Heart left ventricle (tissue), 16 donors: ENCODE measurements around the gene SMCO4. TPM values are rescaled to one million over a fixed set of nuclear protein-coding genes. Genes with fewer than 3 reads are reported as not detected.

Experiments used
- ATAC-seq, 4 donors: fragments of 200-7000 bp; cut with Tn5 transposase; one replicate each; pipeline ENCODE4 v1.9.1; 2020 to 2022; ENCODE audit warnings: moderate library complexity in 4 of 4, mild to moderate bottlenecking in 3 of 4, moderate number of reproducible peaks in 1 of 4
- DNase-seq, 5 donors: peaks; one replicate each; pipeline ENCODE4 v3.0.0-alpha.2; 2020
- H3K27ac ChIP-seq, 12 donors: fragments of 200-600 bp; sonication (generic) in 4 of 12; one replicate each; pipeline versions ENCODE4 v1.5.0 to v1.8.0; 2016 to 2022; ENCODE audit warnings: mild to moderate bottlenecking in 2 of 12
- H3K27me3 ChIP-seq, 9 donors: fragments of 200-600 bp; sonication (generic) in 2 of 9; one replicate each; pipeline versions ENCODE4 v1.5.1 to v1.8.0; 2016 to 2022; ENCODE audit warnings: mild to moderate bottlenecking in 3 of 9
- H3K36me3 ChIP-seq, 9 donors: fragments of 200-600 bp; sonication (generic) in 2 of 9; one replicate each; pipeline versions ENCODE4 v1.5.0 to v1.8.0; 2018 to 2022; ENCODE audit warnings: mild to moderate bottlenecking in 2 of 9
- H3K4me1 ChIP-seq, 12 donors: fragments of 200-600 bp; sonication (generic) in 4 of 12; one replicate each; pipeline versions ENCODE4 v1.5.0 to v1.8.0; 2016 to 2022; ENCODE audit warnings: mild to moderate bottlenecking in 3 of 12
- H3K4me3 ChIP-seq, 12 donors: fragments of 200-600 bp; sonication (generic) in 4 of 12; one replicate each; pipeline versions ENCODE4 v1.5.0 to v1.8.0; 2017 to 2022; ENCODE audit warnings: mild to moderate bottlenecking in 9 of 12, moderate library complexity in 4 of 12
- H3K9me3 ChIP-seq, 12 donors: fragments of 200-600 bp; sonication (generic) in 4 of 12; one replicate each; pipeline versions ENCODE4 v1.5.0 to v1.8.0; 2016 to 2022; ENCODE audit warnings: mild to moderate bottlenecking in 1 of 12
- POLR2A ChIP-seq, 2 donors: fragments of 450-650 bp; IDR thresholded peaks; one replicate each; pipeline ENCODE4 v1.6.1; 2017; ENCODE audit warnings: antibody characterized with exemption in 2 of 2, mild to moderate bottlenecking in 2 of 2, moderate library complexity in 2 of 2
- WGBS, 4 donors: extraction: QIAGEN DNeasy Blood & Tissue Kit in 2 of 4; methylation state at CpG; one replicate each; pipeline versions ENCODE4 v1.1.5 to v1.1.7; 2013 to 2018; 5-methylcytosine and 5-hydroxymethylcytosine counted together
- intact Hi-C, 10 donors: fragments of 100-400 bp; cut with DNase I; formaldehyde crosslinking; loops; one replicate each; pipeline versions ENCODE4 v1.11.1 to v1.14.2; 2022
- polyA plus RNA-seq, 2 donors: library from polyadenylated mRNA; stranded (reverse); fragments of 200-250 nt; gene quantifications; one replicate each; pipeline ENCODE4 v1.2.3, GENCODE V29; 2013
- total RNA-seq, 9 donors: library from RNA; depleted of rRNA in 2 of 9; stranded (reverse); fragments of >200 nt in 2 of 9; fragmentation: NEBNext Ultra II Directional in 3 of 9; extraction: Animal tissue kit (Norgen Biotek cat#: 25700) in 3 of 9; gene quantifications; one replicate each; pipeline versions ENCODE4 v1.1.0 to v1.2.4, GENCODE V29; 2016 to 2023
- TF ChIP-seq, protein P1 (sequence below), 12 donors: fragments of 200-600 bp; sonication (generic) in 4 of 12; IDR thresholded peaks; one replicate each; pipeline versions ENCODE4 v1.5.0 to v1.8.0; 2018 to 2022; ENCODE audit warnings: antibody characterized with exemption in 12 of 12, mild to moderate bottlenecking in 5 of 12
- donor health status: ischemic (EF 13 %, LVEDD 7.1; RV severe dilation, severe dysfunction).
- donor health status: healthy with polysubstance abuse.
- donor health status: DM: no; HTN: yes; CAD: no.
- donor health status: DM: no; HTN: no; CAD: no.
- donor health status: ischemic (EF 25% LVEDD 6.9; RV normal size, moderate dysfunction).
- donor health status: ischemic (EF 25% LVEDD 5.7; RV mildly dilated, moderate dysfunction).
- donor health status: healthy.
- donor health status: DM: yes; HTN: yes; CAD: no.
- donor health status: ischemic (EF 35%, LVEDD 5.7; RV mildly dilated, moderate dysfunction).
- donor health status: nonischemic (EF 11% LVEDD 7.7; RV severe dilation, severe dysfunction).
- donor health status: DM: yes; HTN: yes; CAD: no.
- donor health status: PGD.
- donor health status: ischemic (EF 29% LVEDD 5.4; RV normal size, mild dysfunction).
- donor health status: nonischemic (EF 23%, LVEDD 6.1; RV moderate dilation, normal function).

The SMCO4 gene
- total and polyA plus RNA-seq, 11 donors: 28.5 to 81.4 (median 52.5) TPM

DNA sequence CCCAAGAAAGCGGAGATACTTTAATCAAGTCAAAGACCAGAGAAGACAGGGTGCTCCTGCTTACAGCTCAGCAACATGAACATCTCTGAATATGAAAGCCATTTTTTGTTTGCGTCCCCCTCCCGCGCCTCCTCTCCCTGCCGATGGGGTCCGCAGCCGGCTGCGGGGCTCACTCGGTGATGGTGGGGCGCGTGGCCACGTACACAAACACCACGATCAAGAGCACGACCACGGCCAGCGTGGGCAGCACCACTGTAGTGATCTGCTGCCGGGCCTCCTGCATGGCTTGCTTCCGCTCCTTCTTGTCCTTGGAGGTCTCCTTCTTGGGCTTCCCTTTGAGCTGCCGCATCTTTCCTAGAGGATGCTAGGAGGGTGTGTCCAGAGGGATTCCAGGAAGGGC is 64.3 kb downstream of the SMCO4 start:
- H3K27ac ChIP-seq: no peak overlapping the region
- peaks cover 0 to 21% (median 2%) of the 10 kb centered on the region in 9 donors for H3K36me3 ChIP-seq
- 92 to 97% (median 93%) methylated on average over 19 of the region's 19 CpGs for WGBS, 4 donors
- ATAC-seq (no peak), DNase-seq (no peak)
- H3K27me3 ChIP-seq: no peaks in the 10 kb centered on the region
- H3K4me3 ChIP-seq: no peak overlapping the region
- TF ChIP-seq, protein P1, sequence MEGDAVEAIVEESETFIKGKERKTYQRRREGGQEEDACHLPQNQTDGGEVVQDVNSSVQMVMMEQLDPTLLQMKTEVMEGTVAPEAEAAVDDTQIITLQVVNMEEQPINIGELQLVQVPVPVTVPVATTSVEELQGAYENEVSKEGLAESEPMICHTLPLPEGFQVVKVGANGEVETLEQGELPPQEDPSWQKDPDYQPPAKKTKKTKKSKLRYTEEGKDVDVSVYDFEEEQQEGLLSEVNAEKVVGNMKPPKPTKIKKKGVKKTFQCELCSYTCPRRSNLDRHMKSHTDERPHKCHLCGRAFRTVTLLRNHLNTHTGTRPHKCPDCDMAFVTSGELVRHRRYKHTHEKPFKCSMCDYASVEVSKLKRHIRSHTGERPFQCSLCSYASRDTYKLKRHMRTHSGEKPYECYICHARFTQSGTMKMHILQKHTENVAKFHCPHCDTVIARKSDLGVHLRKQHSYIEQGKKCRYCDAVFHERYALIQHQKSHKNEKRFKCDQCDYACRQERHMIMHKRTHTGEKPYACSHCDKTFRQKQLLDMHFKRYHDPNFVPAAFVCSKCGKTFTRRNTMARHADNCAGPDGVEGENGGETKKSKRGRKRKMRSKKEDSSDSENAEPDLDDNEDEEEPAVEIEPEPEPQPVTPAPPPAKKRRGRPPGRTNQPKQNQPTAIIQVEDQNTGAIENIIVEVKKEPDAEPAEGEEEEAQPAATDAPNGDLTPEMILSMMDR (IDR thresholded peaks at IDR 0.05): no peak
- TF ChIP-seq POLR2A (IDR thresholded peaks at IDR 0.05): no peak
- H3K9me3 ChIP-seq: no peaks in the 10 kb centered on the region
- H3K4me1 ChIP-seq: peaks cover 0 to 10% (median 0%) of the 10 kb centered on the region in 12 donors
- intact Hi-C loops: loop anchor here in 1 of 10 donors (10.0 kb wide), 1 partner anchor 244 kb away; no protein-coding TSS in a partner anchor

DNA sequence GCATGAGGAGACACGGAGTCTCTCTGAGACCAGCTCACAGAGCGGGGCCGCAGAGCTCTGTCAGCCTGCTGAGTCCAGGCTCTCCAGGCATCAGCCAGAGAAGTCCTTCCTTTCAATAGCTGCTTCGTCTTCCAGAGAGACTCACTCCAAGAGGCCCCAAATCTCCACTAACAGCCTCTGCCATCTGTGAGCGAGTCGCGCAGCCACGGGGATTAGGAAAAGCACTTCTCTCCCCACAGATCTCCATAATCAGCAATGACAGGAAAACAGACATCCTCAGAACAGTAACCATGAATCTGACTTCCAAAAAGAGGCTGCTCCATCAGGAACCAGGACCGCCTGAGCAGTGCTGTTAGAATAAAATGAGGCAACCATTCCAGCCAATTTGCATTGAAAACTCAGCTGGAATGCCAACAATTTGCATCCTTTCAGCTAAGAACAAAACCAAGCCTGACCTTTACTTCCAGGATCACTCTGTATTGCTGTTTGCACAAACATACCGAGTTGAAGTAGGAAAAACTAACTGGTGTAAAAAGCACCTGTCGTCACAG is 65.4 kb downstream of the SMCO4 start:
- Histone ChIP-seq H3K9me3 (no peaks in the 10 kb centered on the region), H3K36me3 (peaks cover 0 to 21% (median 2%) of the 10 kb centered on the region in 9 donors), H3K27ac (no peak overlapping the region), H3K4me1 (peaks cover 0 to 10% (median 0%) of the 10 kb centered on the region in 12 donors), H3K27me3 (no peaks in the 10 kb centered on the region), H3K4me3 (no peak overlapping the region)
- no peak for DNase-seq
- no peak for TF ChIP-seq POLR2A (IDR thresholded peaks at IDR 0.05)
- TF ChIP-seq, protein P1 (IDR thresholded peaks at IDR 0.05): no peak
- no peak for ATAC-seq
- WGBS, 4 donors: 77 to 83% (median 80%) methylated on average over 11 of the region's 11 CpGs
- intact Hi-C loops: loop anchor here in 1 of 10 donors (10.0 kb wide), 1 partner anchor 243 kb away; no protein-coding TSS in a partner anchor

DNA sequence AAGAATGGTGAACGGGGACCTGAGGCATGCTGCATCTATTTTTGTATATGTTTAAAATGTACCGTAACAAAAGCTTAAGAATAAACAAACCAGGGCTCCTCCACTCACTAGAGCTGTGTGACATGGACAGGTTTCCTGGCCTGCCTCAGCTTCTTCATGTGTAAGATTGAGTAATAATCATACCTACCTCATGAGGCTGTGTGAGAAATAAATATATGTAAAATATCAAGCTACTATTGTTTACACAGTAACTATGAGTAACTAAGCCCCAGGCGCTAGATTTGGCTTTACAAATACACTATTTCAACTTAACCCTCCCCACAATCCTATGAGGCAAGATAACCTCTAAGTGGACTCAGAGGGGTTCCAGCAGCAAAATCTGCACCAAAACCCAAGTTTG is 66.4 kb downstream of the SMCO4 start:
- intact Hi-C loops: loop anchor here in 1 of 10 donors (10.0 kb wide), 1 partner anchor 242 kb away; no protein-coding TSS in a partner anchor
- H3K27me3 ChIP-seq: no peaks in the 10 kb centered on the region
- H3K36me3 ChIP-seq: peaks cover 0 to 21% (median 2%) of the 10 kb centered on the region in 9 donors
- DNase-seq: no peak
- no peak overlapping the region for H3K27ac ChIP-seq
- H3K4me1 ChIP-seq: peaks cover 0 to 4% (median 0%) of the 10 kb centered on the region in 12 donors
- WGBS, 4 donors: 86 to 91% (median 90%) methylated on average over 3 of the region's 3 CpGs
- ATAC-seq: no peak
- no peak for TF ChIP-seq POLR2A (IDR thresholded peaks at IDR 0.05)
- TF ChIP-seq, protein P1 (IDR thresholded peaks at IDR 0.05): no peak
- H3K9me3 ChIP-seq: no peaks in the 10 kb centered on the region
- no peak overlapping the region for H3K4me3 ChIP-seq

DNA sequence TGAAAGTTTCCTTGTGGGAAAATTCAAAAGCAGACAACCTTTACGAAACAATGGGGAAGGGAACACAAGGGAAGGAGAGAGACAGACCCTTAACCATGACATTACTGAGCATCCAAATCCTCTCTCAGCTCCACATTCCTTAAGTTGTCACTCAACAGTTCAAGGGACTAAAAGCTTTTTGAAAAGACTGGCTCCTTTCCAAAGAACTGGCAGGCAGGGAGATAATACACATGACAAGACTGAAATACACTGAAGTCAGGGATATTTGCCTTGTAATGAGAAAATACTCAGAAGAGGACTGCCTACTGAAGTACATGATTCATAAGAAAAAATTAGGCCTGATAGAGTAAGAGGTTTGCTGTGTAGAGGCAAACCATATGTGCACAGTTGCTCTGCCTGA is 69.1 kb downstream of the SMCO4 start:
- no peak for DNase-seq
- Histone ChIP-seq H3K36me3 (peaks cover 0 to 8% (median 2%) of the 10 kb centered on the region in 9 donors), H3K4me3 (no peak overlapping the region), H3K9me3 (no peaks in the 10 kb centered on the region), H3K27ac (no peak overlapping the region), H3K4me1 (peaks cover 0 to 4% (median 0%) of the 10 kb centered on the region in 12 donors), H3K27me3 (no peaks in the 10 kb centered on the region)
- TF ChIP-seq, protein P1 (IDR thresholded peaks at IDR 0.05): no peak
- TF ChIP-seq POLR2A (IDR thresholded peaks at IDR 0.05): no peak
- no peak for ATAC-seq
- WGBS, 4 donors: 68 to 78% (median 73%) methylated on average over 1 of the region's 1 CpG
- intact Hi-C loops: loop anchor here in 1 of 10 donors (10.0 kb wide), 1 partner anchor 239 kb away; no protein-coding TSS in a partner anchor
